GM19468 (cell line): ENCODE results near the gene LMAN1L.

ENCODE experiments used
- ATAC-seq: cut with Tn5 transposase; IDR thresholded peaks from one replicate; pipeline ENCODE4 v1.9.1; 2021; ENCODE audit warnings: mild to moderate bottlenecking, moderate library complexity, moderate number of reproducible peaks; ENCODE audit not compliant: unreplicated experiment; ENCODE audit errors: extremely low read depth

The LMAN1L gene

DNA sequence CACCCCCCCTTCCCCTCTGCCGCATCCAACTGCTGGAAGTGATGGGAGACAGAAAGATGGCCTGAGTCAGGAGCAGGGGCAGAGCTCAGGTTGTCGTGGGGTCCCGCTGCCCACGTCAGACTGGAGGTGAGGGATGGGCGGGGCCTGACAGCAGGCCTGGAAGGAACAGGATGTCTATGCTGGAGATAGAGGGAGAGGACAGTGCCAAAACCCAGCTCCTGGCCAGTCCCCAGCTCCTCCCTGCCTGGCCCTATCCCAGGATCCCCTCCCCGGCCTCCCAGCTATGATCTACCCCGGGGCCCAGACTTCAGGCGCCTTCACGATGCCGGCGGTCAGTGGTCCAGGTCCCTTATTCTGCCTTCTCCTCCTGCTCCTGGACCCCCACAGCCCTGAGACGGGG is at the start of gene LMAN1L:
Gene LMAN1L, plus strand, starts transcription at position 303 of the 400 bp plus-strand sequence. Its CDS starts 20 bp downstream, at position 323.
- no peak for ATAC-seq

DNA sequence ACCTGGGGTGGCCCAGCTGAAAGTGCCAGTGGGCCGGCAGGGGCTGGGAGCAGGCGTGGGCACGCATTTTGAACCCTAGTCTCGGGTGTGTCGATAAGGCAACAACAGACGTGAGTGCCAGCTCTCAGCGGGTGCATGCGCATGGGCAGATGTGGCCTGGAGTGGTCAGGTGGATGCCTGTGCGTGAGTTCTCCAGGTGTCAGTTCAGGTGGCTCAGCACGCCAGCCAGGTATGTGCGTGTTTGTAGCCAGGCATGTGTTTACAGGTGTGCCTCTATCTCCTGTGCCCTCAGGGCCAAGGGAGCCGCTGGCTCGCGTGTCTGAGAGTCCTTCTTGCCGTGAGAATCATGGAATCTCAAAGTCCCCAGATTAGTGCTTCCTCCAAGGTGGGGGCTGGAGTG is 49.2 kb upstream of the LMAN1L start:
- no peak for ATAC-seq

DNA sequence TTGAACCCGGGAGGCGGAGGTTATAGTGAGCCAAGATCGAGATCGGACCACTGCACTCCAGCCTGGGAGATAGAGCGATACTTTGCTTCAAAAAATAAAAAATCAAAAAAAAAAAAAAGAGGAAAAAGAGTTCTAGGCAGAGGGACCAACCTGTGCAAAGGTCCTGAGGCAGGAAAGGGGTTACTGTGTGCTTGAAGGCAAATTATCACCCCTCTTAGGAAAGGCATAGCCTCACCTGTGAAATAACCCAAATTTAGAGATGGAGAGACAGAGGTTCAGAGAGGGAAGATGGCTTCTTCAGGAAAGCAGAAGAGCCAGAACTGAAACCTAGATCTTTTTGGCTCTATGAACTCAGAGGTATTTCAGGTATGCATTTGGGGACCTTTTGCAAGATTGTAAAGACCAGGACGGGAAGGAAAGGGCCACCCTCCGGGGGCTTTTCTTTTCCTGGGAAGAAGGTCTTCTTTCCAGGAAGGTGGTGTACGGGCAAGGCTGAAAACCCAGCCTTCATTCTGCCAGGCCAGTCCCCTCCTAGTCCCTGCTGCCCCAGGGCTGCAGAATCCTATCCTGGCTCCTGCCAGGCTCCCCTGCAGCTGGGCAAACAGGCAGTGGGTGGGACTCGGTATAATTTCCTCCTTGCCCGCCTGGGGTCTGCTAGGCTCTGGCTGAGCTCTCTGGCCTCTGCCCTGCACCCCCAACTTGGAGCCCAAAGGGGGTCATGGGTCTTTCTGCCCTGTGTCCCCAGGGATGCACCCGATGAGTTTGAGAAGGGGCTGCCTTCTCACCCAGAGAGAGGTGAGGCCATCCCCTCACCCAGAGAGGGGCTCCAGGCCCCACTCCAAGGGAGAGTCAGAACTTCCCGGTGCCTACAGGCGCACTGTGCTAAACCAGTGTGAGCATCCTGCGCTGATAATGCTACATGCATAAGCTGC is 45.2 kb upstream of the LMAN1L start:
- ATAC-seq = no peak

- no peak for ATAC-seq
Measured at GRCh38 chr15:74768099-74768770, 44.4 kb upstream of the LMAN1L start.

DNA sequence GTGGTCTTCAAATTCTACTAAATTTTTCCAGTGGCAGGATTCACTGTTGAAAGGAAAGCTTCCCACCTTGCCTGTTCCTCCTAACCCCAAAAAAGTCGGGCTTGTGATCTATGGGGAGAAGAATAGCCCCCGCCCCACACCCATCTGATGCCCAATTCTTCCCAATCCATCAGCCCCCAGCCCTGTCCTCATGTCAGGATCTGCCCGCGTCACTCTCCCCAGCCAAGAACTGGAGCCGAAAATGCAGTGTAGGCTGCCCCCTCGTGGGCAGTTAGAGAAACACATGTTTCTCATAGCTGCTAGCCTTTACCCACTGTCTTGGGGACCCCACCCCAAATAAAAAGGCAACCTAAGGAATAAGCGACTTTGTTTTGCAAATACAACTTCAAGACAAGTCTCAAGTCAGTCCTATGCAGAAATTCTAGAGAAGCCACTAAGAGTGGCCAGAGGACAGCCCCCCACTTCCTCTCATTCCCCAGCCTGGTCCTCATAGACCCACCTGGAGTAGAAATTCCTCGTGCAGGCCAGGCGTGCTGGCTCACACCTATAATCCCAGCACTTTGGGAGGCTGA is 43.8 kb upstream of the LMAN1L start:
- no peak for ATAC-seq

- ATAC-seq = no peak
Measured at GRCh38 chr15:74769463-74770025, 43.1 kb upstream of the LMAN1L start.

DNA sequence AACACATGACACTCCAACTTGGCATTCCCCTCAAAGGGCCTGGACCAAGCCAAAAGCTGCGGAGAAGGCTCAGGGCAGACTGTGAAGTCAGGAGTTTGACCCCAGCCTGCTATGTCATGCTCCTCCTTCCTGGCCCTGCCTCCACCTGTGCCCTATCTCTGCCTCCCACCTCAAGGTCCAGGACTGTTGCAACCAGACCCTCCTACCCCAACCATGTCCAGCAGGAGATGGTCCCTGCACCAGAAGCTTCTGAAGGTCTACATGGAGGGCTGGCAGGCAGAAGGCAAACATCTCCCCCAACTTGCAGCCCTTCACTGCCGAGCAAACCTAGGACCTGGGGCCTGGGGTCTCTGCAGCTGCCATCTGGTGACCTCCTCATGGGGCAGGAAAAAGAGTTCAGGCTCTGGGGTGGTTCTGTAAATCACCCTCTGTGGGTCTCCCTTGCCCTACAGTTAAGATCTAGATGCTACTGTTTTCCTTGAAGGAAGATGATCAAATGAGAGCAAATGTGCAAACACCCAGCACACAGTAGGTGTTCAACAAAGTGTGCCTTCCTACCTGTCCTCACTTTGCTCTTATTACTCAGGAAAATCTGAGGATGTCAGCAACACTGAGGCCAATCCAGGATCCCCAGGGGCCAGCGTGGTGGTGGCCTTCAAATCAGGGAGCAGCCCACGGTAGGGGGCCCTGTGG is 42.3 kb upstream of the LMAN1L start:
- no peak for ATAC-seq

GRCh38 chr15:74773329-74773728 is 39.3 kb upstream of the LMAN1L start:
- ATAC-seq = no peak

- ATAC-seq = no peak
Measured at GRCh38 chr15:74773731-74774252, 38.8 kb upstream of the LMAN1L start.

- ATAC-seq = no peak
Measured at GRCh38 chr15:74775132-74775562, 37.5 kb upstream of the LMAN1L start.

DNA sequence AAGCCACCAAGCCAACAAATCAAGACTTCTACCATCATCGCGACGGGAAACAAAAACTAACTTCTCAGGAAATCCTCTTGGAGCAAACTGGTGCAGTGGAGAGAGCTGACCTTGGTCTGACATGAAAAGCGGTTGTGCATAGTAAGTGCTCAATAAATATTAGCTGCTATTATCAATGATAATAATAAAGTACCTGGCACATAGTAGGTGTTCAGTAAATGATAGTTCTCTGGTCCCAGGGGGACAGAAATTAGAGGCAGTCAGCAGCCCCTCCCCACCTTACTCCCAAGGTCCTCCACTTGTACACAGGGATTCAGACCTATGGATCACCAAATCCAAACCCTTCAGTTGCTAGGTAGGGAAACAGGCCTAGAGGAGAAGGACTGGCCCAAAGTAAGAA is 36.7 kb upstream of the LMAN1L start:
- ATAC-seq = no peak

DNA sequence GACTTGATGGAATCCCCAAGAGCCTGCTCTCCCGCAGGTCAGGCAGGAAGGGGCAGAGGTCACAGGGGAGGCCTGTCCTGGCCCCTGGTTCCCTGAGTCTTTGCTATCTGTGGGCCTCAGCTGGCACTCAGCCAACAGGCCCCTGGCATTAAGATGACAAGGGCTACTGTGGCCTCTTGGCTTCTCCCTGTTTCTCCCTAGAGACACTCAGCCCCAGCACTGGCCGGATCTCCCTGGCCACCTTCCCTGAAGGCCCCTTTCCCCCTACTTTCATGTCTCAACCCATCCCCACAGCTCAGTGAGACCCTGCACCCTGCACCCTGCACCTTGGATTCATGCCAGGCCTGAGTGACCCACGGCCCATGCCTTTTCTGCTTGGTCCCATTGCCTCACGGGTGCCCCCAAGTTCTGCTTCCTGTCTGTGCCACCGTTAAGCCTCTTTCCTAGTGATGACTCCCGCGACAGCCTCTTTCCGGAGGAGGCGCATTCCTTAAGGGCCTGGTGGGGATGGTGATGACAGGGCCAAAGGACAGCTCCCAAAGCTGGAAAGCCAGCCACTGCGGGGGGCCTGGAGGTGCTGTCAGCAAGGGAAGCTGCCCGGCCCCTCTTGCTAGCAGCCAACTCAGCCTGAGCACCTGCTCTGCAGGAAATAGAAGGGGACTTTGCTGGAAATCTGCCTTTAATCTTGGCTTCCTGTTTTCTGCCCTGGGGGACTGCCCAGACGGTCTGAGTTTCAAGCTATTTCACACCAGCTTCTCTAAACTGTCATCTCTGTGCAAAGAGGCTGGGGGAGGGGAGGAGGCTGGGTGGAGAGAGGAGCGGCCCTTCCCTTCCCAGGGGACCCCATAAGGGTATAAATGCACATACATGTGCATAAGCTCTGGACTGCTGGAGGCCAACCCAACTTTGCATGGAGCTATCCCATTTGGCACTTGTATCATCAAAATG is 35.5 kb upstream of the LMAN1L start:
- ATAC-seq = no peak

DNA sequence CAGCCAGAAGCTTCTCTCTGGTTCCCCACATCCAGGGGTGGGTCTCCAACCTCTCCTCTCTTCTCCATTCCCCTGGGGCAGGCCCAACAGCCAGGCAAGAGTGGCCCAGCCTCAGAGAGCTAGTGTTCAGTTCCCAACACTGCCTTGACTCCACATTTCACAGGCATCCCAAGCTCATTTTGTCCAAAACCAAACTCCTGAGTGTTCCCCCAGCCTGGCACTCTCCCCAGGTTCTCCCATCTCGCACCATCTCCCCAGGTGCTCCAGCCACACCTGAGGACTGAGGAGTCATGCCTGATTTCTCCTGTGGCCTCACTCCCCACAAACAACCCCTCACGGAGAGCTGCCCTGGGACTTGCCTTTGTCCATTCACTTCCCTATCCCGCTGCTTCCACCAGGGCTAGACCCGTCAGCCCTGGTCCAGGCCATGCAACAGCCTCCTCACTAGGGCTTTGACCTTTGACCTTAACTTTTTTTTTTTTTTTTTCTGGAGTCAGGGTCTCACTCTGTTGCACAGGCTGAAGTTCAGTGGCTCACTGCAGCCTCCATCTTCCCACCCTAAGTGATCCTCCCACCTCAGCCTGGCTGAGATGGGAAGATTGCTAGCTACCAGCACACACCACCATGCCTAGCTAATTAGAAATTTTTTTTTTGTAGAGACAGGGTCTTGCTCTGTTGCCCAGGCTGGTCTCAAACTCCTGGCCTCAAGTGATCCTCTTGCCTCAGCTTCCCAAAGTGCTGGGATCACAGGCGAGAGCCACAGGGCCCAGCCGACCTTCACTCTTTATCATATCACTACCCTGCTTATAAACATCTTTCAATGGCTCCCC is 34.7 kb upstream of the LMAN1L start:
- ATAC-seq = no peak

GRCh38 chr15:74778599-74778970 is 34.0 kb upstream of the LMAN1L start:
- ATAC-seq = no peak

GRCh38 chr15:74779162-74779648 is 33.4 kb upstream of the LMAN1L start:
- ATAC-seq = no peak

- no peak for ATAC-seq
Measured at GRCh38 chr15:74780523-74781430, 31.9 kb upstream of the LMAN1L start.
